Subcutaneous adipose tissue (tissue), 4 donors: ENCODE results near the gene ETV3. TPM values are rescaled to one million over a fixed set of nuclear protein-coding genes. Genes with fewer than 3 reads are reported as not detected.

ENCODE experiments used
- CTCF ChIP-seq: fragments of 450-650 bp; IDR thresholded peaks from one replicate; pipeline ENCODE4 v1.5.1; 2016; ENCODE audit warnings: low read depth, mild to moderate bottlenecking, control low read depth, antibody characterized with exemption, moderate library complexity
- total RNA-seq, 4 donors: library from RNA; depleted of rRNA; stranded (reverse); fragments of >200 nt; gene quantifications; one replicate each; pipeline ENCODE4 v1.1.0, GENCODE V29; 2016

The ETV3 gene
- total RNA-seq, 4 donors from 2014 or later = 18.9 to 26.4 (median 22.7) TPM

GRCh38 chr1:157091668-157092273, 46.4 kb downstream of the ETV3 start:
- no peak for TF ChIP-seq CTCF

GRCh38 chr1:157091186-157091585, 47.0 kb downstream of the ETV3 start:
- no peak for TF ChIP-seq CTCF

GRCh38 chr1:157090771-157091170, 47.4 kb downstream of the ETV3 start:
- no peak for TF ChIP-seq CTCF

- no peak for TF ChIP-seq CTCF
These were observed 48.0 kb downstream of the ETV3 start for GRCh38 chr1:157090196-157090647.

GRCh38 chr1:157089789-157090188, 48.4 kb downstream of the ETV3 start:
- TF ChIP-seq CTCF = no peak

- TF ChIP-seq CTCF = no peak
These were observed 49.6 kb downstream of the ETV3 start for GRCh38 chr1:157088607-157089006.

GRCh38 chr1:157087030-157087429, 51.2 kb downstream of the ETV3 start:
- TF ChIP-seq CTCF = no peak
